NCI-H2171 (cell line): ENCODE data around the gene POLR2L.

ENCODE experiments used
- DNase-seq: peaks from one replicate; lab custom pipeline; 2025; lab: John Stamatoyannopoulos, UW

Gene POLR2L

GRCh38 chr11:854601-855329, 12.4 kb upstream of the POLR2L start:
- no peak for DNase-seq

GRCh38 chr11:853682-854448, 11.5 kb upstream of the POLR2L start:
- no peak for DNase-seq

GRCh38 chr11:852762-853161, 10.4 kb upstream of the POLR2L start:
- DNase-seq, result no peak

- peak; percentile 10 for DNase-seq
Observed at GRCh38 chr11:850775-851763, 8.7 kb upstream of the POLR2L start.

- DNase-seq, result no peak
Observed at GRCh38 chr11:849951-850774, 7.8 kb upstream of the POLR2L start.

- DNase-seq, result peak; percentile 28
Observed at GRCh38 chr11:849104-849824, 6.9 kb upstream of the POLR2L start.

- DNase-seq, result no peak
Observed at GRCh38 chr11:848380-848931, 6.1 kb upstream of the POLR2L start.

- no peak for DNase-seq
Observed at GRCh38 chr11:847876-848275, 5.5 kb upstream of the POLR2L start.

GRCh38 chr11:846496-847098, 4.3 kb upstream of the POLR2L start:
- DNase-seq, result no peak

GRCh38 chr11:845872-846495, 3.7 kb upstream of the POLR2L start:
- DNase-seq, result no peak

- DNase-seq, result no peak
Observed at GRCh38 chr11:844693-845644, 2.6 kb upstream of the POLR2L start.

GRCh38 chr11:843818-844692, 1.7 kb upstream of the POLR2L start:
- no peak for DNase-seq

- DNase-seq, result no peak
Observed at GRCh38 chr11:843086-843734, 881 bp upstream of the POLR2L start.

GRCh38 chr11:841981-842369, 354 bp downstream of the POLR2L start:
- DNase-seq, result no peak

- DNase-seq, result no peak
Observed at GRCh38 chr11:839875-840617, 2.3 kb downstream of the POLR2L start.

GRCh38 chr11:839280-839623, 3.1 kb downstream of the POLR2L start:
- no peak for DNase-seq
